ENCODE measurements around the gene MAN2A1.

MAN2A1 gene

DNA sequence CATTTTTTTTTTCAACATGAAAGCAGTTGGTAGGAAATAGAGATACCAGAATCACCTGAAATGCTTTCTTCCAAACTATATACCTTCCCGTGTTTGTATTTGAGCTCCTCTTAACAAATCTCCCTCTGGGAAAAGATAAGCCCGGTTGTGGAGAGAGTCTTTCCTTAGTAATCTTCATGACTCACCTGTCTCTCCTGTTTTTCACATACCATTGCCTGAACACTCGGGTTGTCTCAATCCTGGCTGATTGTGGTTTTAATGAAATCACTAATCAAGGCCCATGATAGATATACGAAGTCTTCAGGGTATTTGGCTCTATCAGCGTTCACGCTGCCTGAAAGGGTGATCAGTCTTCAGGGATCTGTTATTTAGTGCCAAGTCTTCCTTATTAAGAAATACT, 136.7 kb downstream of the MAN2A1 start:
- TF ChIP-seq ZBTB7A (IDR thresholded peaks at IDR 0.05; ENCODE audit: low read depth) (no peak), EP300 (IDR thresholded peaks at IDR 0.05; ENCODE audit: borderline replicate concordance) (no peak), YY1 (IDR thresholded peaks at IDR 0.05; ENCODE audit: low read depth) (no peak), TCF12 (IDR thresholded peaks at IDR 0.05; ENCODE audit: low read depth) (no peak), CEBPB (IDR thresholded peaks at IDR 0.05) (no peak), NFIC (IDR thresholded peaks at IDR 0.05) (no peak), EGR1 (IDR thresholded peaks at IDR 0.05) (no peak)
- TF ChIP-seq, protein P1, sequence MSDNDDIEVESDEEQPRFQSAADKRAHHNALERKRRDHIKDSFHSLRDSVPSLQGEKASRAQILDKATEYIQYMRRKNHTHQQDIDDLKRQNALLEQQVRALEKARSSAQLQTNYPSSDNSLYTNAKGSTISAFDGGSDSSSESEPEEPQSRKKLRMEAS (IDR thresholded peaks at IDR 0.05) = no peak

DNA sequence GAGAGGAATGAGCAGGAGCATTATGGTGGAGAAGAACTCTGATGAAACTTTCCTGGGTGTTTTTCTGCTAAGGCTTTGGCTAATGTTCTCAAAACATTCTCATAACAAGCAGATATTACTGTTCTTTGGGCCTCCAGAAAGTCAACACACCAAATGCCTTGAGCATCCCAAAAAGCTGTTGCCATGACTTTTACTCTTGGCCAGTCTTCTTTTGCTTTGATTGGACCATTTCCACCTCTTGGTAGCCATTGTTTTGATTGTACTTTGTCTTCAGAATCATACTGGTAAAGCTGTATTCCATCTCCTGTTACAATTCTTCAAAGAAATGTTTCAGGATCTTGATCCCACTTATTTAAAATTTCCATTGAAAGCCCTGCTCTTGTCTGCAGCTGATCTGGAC, 139.6 kb downstream of the MAN2A1 start:
- TF ChIP-seq RAD21 (IDR thresholded peaks at IDR 0.05; ENCODE audit: low read depth) (no peak), EP300 (IDR thresholded peaks at IDR 0.05; ENCODE audit: borderline replicate concordance) (no peak), FOXM1 (IDR thresholded peaks at IDR 0.05; ENCODE audit: borderline replicate concordance, low read depth) (no peak), YY1 (IDR thresholded peaks at IDR 0.05; ENCODE audit: low read depth) (no peak), NFIC (IDR thresholded peaks at IDR 0.05) (no peak), ZBTB7A (IDR thresholded peaks at IDR 0.05; ENCODE audit: low read depth) (no peak), CREB1 (IDR thresholded peaks at IDR 0.05; ENCODE audit: low read depth) (no peak)
- TF ChIP-seq, protein P2, sequence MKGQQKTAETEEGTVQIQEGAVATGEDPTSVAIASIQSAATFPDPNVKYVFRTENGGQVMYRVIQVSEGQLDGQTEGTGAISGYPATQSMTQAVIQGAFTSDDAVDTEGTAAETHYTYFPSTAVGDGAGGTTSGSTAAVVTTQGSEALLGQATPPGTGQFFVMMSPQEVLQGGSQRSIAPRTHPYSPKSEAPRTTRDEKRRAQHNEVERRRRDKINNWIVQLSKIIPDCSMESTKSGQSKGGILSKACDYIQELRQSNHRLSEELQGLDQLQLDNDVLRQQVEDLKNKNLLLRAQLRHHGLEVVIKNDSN (IDR thresholded peaks at IDR 0.05) = no peak

DNA sequence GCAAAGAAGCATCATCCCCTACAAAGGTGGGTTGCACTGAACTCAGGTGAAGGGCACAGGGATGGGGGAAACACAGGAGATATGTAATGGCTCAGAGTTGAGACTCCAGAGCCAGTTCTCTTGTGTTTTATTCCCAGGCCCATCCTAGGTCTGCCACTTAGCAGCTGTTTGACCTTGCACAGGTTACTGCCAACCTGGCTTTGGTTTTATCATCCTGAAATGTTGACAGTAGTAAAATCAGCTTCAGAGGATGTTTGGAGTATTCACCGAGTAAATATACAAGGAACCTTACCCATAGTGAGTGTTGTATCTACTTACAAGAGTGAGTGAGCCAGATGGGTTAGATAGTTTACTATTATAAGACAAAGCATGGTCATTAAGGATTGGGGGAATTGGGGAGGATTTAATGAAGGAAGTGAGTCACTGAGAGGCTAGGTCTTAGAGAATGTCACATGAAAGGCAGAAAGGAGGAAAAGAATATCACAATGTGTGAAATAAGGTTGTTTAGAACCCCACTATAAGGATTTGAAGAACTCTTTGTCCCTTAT, 141.3 kb downstream of the MAN2A1 start:
- TF ChIP-seq, protein P2 (IDR thresholded peaks at IDR 0.05) = no peak
- TF ChIP-seq FOXM1 (IDR thresholded peaks at IDR 0.05; ENCODE audit: borderline replicate concordance, low read depth) = no peak
- no peak for TF ChIP-seq ZBTB7A (IDR thresholded peaks at IDR 0.05; ENCODE audit: low read depth)
- TF ChIP-seq, protein P3, sequence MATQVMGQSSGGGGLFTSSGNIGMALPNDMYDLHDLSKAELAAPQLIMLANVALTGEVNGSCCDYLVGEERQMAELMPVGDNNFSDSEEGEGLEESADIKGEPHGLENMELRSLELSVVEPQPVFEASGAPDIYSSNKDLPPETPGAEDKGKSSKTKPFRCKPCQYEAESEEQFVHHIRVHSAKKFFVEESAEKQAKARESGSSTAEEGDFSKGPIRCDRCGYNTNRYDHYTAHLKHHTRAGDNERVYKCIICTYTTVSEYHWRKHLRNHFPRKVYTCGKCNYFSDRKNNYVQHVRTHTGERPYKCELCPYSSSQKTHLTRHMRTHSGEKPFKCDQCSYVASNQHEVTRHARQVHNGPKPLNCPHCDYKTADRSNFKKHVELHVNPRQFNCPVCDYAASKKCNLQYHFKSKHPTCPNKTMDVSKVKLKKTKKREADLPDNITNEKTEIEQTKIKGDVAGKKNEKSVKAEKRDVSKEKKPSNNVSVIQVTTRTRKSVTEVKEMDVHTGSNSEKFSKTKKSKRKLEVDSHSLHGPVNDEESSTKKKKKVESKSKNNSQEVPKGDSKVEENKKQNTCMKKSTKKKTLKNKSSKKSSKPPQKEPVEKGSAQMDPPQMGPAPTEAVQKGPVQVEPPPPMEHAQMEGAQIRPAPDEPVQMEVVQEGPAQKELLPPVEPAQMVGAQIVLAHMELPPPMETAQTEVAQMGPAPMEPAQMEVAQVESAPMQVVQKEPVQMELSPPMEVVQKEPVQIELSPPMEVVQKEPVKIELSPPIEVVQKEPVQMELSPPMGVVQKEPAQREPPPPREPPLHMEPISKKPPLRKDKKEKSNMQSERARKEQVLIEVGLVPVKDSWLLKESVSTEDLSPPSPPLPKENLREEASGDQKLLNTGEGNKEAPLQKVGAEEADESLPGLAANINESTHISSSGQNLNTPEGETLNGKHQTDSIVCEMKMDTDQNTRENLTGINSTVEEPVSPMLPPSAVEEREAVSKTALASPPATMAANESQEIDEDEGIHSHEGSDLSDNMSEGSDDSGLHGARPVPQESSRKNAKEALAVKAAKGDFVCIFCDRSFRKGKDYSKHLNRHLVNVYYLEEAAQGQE (IDR thresholded peaks at IDR 0.05; ENCODE audit: low read depth) = no peak

DNA sequence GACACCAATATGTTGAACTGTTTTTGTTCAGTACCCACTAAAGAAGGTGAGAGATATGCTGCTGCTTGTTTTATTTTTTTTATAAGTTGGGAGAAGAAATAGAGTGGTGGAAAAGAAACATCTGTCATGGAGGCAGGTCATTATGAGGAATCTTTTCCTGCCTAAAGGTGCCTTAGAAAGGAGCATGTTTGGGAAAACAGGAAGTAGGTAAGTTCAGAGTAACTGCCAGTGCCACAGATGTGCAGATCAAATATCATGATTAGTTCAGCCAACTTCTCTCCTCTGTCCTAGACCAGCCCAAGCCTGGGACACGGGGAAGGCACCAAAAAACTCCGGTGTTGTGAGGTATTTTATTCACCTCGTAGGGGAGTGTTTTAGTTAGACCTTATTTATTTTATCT, 144.2 kb downstream of the MAN2A1 start:
- TF ChIP-seq TEAD4 (IDR thresholded peaks at IDR 0.05) (no peak), YY1 (IDR thresholded peaks at IDR 0.05; ENCODE audit: low read depth) (no peak)
- TF ChIP-seq, protein P1 (IDR thresholded peaks at IDR 0.05) = no peak

DNA sequence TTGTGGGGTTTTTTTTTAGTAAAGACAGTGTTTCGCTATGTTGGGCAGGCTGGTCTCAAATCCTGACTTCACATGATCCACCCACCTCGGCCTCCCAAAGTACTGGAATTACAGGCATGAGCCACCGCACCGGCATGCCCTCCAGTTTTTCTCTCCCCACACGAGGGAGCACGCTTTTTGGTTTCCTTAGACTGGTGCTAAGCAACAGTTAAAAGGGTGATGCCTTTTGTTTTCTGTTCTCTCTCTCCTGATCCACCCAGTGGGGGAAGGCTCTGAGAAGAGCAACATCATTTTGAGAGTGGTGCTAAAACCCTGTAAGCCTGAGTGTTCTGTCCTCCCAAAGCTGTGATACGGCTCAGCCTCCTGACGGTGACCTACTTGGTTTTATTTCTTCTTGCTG, 146.6 kb downstream of the MAN2A1 start:
- TF ChIP-seq NFIC (IDR thresholded peaks at IDR 0.05) = no peak
- no peak for TF ChIP-seq EP300 (IDR thresholded peaks at IDR 0.05; ENCODE audit: borderline replicate concordance)
- TF ChIP-seq RAD21 (IDR thresholded peaks at IDR 0.05; ENCODE audit: low read depth) = no peak
- no peak for TF ChIP-seq EGR1 (IDR thresholded peaks at IDR 0.05)
- TF ChIP-seq CEBPB (IDR thresholded peaks at IDR 0.05) = no peak
- no peak for TF ChIP-seq YY1 (IDR thresholded peaks at IDR 0.05; ENCODE audit: low read depth)
- no peak for TF ChIP-seq FOXM1 (IDR thresholded peaks at IDR 0.05; ENCODE audit: borderline replicate concordance, low read depth)
- TF ChIP-seq, protein P3 (IDR thresholded peaks at IDR 0.05; ENCODE audit: low read depth) = no peak
- no peak for TF ChIP-seq CREB1 (IDR thresholded peaks at IDR 0.05; ENCODE audit: low read depth)
- TF ChIP-seq TCF12 (IDR thresholded peaks at IDR 0.05; ENCODE audit: low read depth) = no peak
- no peak for TF ChIP-seq TEAD4 (IDR thresholded peaks at IDR 0.05)
- TF ChIP-seq, protein P1 (IDR thresholded peaks at IDR 0.05) = no peak
- no peak for TF ChIP-seq TAF1 (IDR thresholded peaks at IDR 0.05; ENCODE audit: low read depth)
- TF ChIP-seq ZBTB7A (IDR thresholded peaks at IDR 0.05; ENCODE audit: low read depth) = no peak
- TF ChIP-seq, protein P2 (IDR thresholded peaks at IDR 0.05) = no peak

DNA sequence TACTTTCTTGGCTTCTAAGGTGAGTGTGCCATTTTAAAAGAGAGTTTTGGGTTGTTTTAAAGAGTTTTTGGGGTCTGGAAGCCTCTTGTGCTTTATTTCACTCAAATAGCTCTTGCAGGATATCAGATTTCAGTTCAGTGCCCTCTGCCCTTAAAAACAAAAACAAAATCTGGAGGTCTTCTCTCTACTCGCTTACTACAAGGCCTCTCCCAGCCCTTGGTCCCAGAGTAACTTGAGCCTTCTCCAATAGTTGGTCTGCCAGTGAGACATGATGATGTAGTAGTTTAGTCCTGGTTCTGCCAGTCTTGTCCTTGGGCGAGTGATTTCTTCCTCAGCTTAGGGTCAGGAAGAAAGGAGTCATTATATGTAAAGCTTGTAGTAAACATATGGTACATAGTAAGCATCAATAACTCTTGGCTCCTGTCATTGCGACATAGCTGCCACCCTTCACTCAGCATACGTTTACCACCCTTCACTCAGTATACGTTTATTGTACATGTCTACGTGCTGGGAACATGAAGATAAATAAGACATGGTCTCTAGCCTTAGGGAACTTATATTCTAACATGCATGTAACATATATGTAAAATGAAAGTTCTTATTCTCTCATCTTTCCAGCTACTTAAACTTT, 147.6 kb downstream of the MAN2A1 start:
- no peak for TF ChIP-seq EP300 (IDR thresholded peaks at IDR 0.05; ENCODE audit: borderline replicate concordance)
- TF ChIP-seq TAF1 (IDR thresholded peaks at IDR 0.05; ENCODE audit: low read depth) = no peak
- TF ChIP-seq, protein P3 (IDR thresholded peaks at IDR 0.05; ENCODE audit: low read depth) = no peak
- TF ChIP-seq TEAD4 (IDR thresholded peaks at IDR 0.05) = no peak
